Measurements from ENCODE around the gene SLC7A9.

The SLC7A9 gene

GRCh38 chr19:32828139-32828538 lies 41.4 kb downstream of the SLC7A9 start:
- Histone ChIP-seq H3K9ac (ENCODE audit: low read length in 2 of 2) (no peak overlapping the region), H3K36me3 (ENCODE audit: control insufficient read depth in 2 of 2, insufficient read depth in 2 of 2, low read length in 2 of 2) (peaks cover 0 to 2% of the 10 kb centered on the region in 2 donors), H3K4me3 (ENCODE audit: low read length in 2 of 2) (no peak overlapping the region), H3K27ac (ENCODE audit: low read length) (no peak overlapping the region), H3K9me3 (ENCODE audit: control insufficient read depth in 2 of 2, low read length in 2 of 2) (peaks cover 0 to 7% of the 10 kb centered on the region in 2 donors), H3K4me1 (ENCODE audit: control insufficient read depth, insufficient read depth, low read length) (no peaks in the 10 kb centered on the region), H3K27me3 (ENCODE audit: control insufficient read depth in 1 of 2, insufficient read depth in 2 of 2, low read length in 2 of 2) (peaks cover 4 to 6% of the 10 kb centered on the region in 2 donors)

GRCh38 chr19:32824916-32825608 lies 44.5 kb downstream of the SLC7A9 start:
- H3K27ac ChIP-seq (ENCODE audit: low read length), result no peak overlapping the region
- H3K9ac ChIP-seq (ENCODE audit: low read length in 2 of 2), result no peak overlapping the region

GRCh38 chr19:32824191-32824751 lies 45.3 kb downstream of the SLC7A9 start:
- peaks cover 8% of the 10 kb centered on the region in 2 donors for H3K27me3 ChIP-seq (ENCODE audit: control insufficient read depth in 1 of 2, insufficient read depth in 2 of 2, low read length in 2 of 2)
- H3K4me1 ChIP-seq (ENCODE audit: control insufficient read depth, insufficient read depth, low read length), result no peaks in the 10 kb centered on the region
- peaks cover 0 to 7% of the 10 kb centered on the region in 2 donors for H3K9me3 ChIP-seq (ENCODE audit: control insufficient read depth in 2 of 2, low read length in 2 of 2)
- peaks cover 0 to 2% of the 10 kb centered on the region in 2 donors for H3K36me3 ChIP-seq (ENCODE audit: control insufficient read depth in 2 of 2, insufficient read depth in 2 of 2, low read length in 2 of 2)
- H3K9ac ChIP-seq (ENCODE audit: low read length in 2 of 2), result no peak overlapping the region
- H3K4me3 ChIP-seq (ENCODE audit: low read length in 2 of 2), result no peak overlapping the region
- H3K27ac ChIP-seq (ENCODE audit: low read length), result no peak overlapping the region

More at GRCh38 chr19:32824916-32825608, 44.5 kb downstream of the SLC7A9 start:
- Histone ChIP-seq H3K36me3 (ENCODE audit: control insufficient read depth in 2 of 2, insufficient read depth in 2 of 2, low read length in 2 of 2) (peaks cover 0 to 2% of the 10 kb centered on the region in 2 donors), H3K9me3 (ENCODE audit: control insufficient read depth in 2 of 2, low read length in 2 of 2) (peaks cover 0 to 7% of the 10 kb centered on the region in 2 donors), H3K4me1 (ENCODE audit: control insufficient read depth, insufficient read depth, low read length) (no peaks in the 10 kb centered on the region), H3K27me3 (ENCODE audit: control insufficient read depth in 1 of 2, insufficient read depth in 2 of 2, low read length in 2 of 2) (peaks cover 8% of the 10 kb centered on the region in 2 donors), H3K4me3 (ENCODE audit: low read length in 2 of 2) (no peak overlapping the region)

- H3K9ac ChIP-seq (ENCODE audit: low read length in 2 of 2), result no peak overlapping the region
- peaks cover 0 to under 1% of the 10 kb centered on the region in 2 donors for H3K36me3 ChIP-seq (ENCODE audit: control insufficient read depth in 2 of 2, insufficient read depth in 2 of 2, low read length in 2 of 2)
- no peaks in the 10 kb centered on the region for H3K4me1 ChIP-seq (ENCODE audit: control insufficient read depth, insufficient read depth, low read length)
- H3K27ac ChIP-seq (ENCODE audit: low read length), result no peak overlapping the region
- peaks cover 8% of the 10 kb centered on the region in 2 donors for H3K27me3 ChIP-seq (ENCODE audit: control insufficient read depth in 1 of 2, insufficient read depth in 2 of 2, low read length in 2 of 2)
- peaks cover 0 to 7% of the 10 kb centered on the region in 2 donors for H3K9me3 ChIP-seq (ENCODE audit: control insufficient read depth in 2 of 2, low read length in 2 of 2)
- no peak overlapping the region for H3K4me3 ChIP-seq (ENCODE audit: low read length in 2 of 2)
Measured at GRCh38 chr19:32823747-32824102, 45.8 kb downstream of the SLC7A9 start.

DNA sequence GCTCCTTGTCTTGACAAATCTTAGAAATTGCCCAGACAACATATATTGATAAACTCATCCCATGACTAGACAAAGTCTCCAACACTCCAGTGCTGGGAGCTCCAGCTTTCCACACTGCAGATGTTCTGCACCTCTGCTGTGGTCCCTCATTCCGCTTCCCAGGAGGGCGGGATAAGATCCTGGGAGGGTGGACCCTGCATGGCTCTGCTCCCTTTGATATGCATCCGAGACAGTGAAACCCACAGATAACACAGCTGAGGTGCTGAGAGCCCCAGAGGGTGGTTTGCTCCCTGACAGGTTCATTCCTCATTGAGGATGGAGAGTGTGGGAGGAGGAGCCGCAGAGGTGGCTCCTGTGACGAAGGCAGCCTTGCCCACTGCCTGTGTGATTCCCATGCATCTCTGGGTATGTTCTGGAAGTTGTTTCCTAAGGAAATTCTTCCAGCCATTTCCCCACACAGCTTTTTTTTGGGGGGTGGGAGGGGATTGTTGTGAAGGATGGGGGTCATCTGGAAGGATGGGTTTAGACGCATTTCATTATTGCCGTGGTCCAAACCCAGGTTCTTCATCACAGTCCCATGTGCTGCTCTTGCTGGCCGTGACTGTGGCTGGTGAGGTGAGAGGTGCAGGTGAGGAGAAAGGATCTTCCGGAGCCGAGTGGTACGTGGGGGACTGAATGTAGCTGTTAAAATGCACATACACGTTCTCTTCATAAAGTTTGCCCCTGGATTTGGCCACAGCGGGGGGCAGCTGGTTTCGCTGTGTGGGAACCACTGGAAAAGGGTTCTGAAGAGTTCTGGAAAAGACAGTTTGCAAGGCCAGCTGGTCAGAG lies 46.4 kb downstream of the SLC7A9 start:
- Histone ChIP-seq H3K4me3 (ENCODE audit: low read length in 2 of 2) (no peak overlapping the region), H3K9me3 (ENCODE audit: control insufficient read depth in 2 of 2, low read length in 2 of 2) (peaks cover 0 to 7% of the 10 kb centered on the region in 2 donors), H3K27me3 (ENCODE audit: control insufficient read depth in 1 of 2, insufficient read depth in 2 of 2, low read length in 2 of 2) (peaks cover 8 to 10% of the 10 kb centered on the region in 2 donors), H3K9ac (ENCODE audit: low read length in 2 of 2) (no peak overlapping the region), H3K36me3 (ENCODE audit: control insufficient read depth in 2 of 2, insufficient read depth in 2 of 2, low read length in 2 of 2) (no peaks in the 10 kb centered on the region), H3K4me1 (ENCODE audit: control insufficient read depth, insufficient read depth, low read length) (no peaks in the 10 kb centered on the region), H3K27ac (ENCODE audit: low read length) (no peak overlapping the region)

- Histone ChIP-seq H3K27me3 (ENCODE audit: control insufficient read depth in 1 of 2, insufficient read depth in 2 of 2, low read length in 2 of 2) (peaks cover 8 to 10% of the 10 kb centered on the region in 2 donors), H3K27ac (ENCODE audit: low read length) (no peak overlapping the region), H3K36me3 (ENCODE audit: control insufficient read depth in 2 of 2, insufficient read depth in 2 of 2, low read length in 2 of 2) (no peaks in the 10 kb centered on the region), H3K4me3 (ENCODE audit: low read length in 2 of 2) (no peak overlapping the region), H3K9ac (ENCODE audit: low read length in 2 of 2) (no peak overlapping the region), H3K9me3 (ENCODE audit: control insufficient read depth in 2 of 2, low read length in 2 of 2) (peaks cover 0 to 7% of the 10 kb centered on the region in 2 donors), H3K4me1 (ENCODE audit: control insufficient read depth, insufficient read depth, low read length) (no peaks in the 10 kb centered on the region)
Measured at GRCh38 chr19:32819419-32820400, 49.9 kb downstream of the SLC7A9 start.

DNA sequence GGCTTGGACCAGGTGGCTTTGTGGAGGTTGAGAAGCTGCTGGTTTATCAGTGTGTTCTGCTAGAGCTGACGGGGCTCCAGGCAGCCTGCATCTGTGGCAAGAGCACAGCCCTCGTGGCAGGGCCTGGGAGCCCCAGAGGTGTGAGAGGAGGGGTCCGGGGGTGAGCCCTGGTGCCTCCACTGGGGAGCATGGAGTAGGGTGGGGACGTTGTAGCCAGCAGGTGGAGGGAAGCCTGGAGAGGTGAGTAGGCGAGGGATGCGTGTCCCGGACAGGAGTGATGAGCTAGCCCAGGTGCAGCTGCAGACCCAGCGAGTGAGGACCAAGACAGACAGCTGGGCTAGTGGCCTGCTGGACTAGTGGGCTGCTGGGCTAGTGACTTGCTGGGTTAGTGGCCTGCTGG lies 51.0 kb downstream of the SLC7A9 start:
- Histone ChIP-seq H3K4me1 (ENCODE audit: control insufficient read depth, insufficient read depth, low read length) (no peaks in the 10 kb centered on the region), H3K9ac (ENCODE audit: low read length in 2 of 2) (no peak overlapping the region), H3K27ac (ENCODE audit: low read length) (no peak overlapping the region)

DNA sequence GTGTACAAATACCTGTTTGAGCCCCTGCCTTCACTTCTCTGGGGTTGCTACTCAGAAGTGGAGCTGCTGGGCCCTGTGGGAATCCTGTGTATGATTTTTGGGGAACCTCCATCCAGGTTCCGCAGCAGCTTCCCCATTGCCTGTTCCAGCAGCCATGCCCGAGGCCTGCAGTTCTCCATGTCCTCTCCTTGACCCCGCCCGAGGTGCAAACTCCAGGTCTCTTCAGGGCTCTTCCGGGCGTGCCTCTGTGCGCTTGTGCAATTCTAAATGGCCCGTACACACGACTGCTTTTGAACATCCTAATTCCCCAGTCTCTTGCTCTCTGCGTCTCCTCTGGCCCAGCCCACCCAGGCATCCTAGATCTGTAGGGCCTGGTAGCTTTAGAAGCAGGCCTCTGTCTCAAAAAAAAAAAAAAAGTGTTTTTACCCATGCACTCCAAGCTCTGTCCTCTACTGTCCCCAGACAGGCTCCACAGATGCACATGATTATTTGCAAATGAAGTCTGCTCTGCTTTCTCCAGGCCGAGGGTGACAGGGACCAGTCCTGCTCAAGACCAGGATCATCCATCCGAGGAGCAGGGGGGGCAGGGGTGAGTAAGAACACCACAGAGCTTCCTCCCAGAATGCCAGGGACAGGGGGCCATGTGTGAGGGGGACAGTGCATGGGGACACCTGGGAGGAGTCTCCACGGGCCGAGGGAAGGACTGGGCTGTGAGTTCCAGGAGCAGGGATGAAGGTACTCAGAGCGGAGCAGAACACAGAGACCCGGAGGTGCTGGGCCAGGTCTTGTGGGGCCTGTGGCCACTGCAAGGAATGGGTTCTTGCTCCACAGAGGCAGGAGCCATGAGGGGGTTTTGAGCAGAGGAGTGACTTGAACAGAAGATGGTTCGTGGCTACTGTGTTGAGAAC lies 51.7 kb downstream of the SLC7A9 start:
- Histone ChIP-seq H3K4me1 (ENCODE audit: control insufficient read depth, insufficient read depth, low read length) (no peaks in the 10 kb centered on the region), H3K4me3 (ENCODE audit: low read length in 2 of 2) (no peak overlapping the region), H3K27ac (ENCODE audit: low read length) (no peak overlapping the region), H3K36me3 (ENCODE audit: control insufficient read depth in 2 of 2, insufficient read depth in 2 of 2, low read length in 2 of 2) (no peaks in the 10 kb centered on the region), H3K27me3 (ENCODE audit: control insufficient read depth in 1 of 2, insufficient read depth in 2 of 2, low read length in 2 of 2) (peaks cover 4 to 6% of the 10 kb centered on the region in 2 donors), H3K9me3 (ENCODE audit: control insufficient read depth in 2 of 2, low read length in 2 of 2) (no peaks in the 10 kb centered on the region), H3K9ac (ENCODE audit: low read length in 2 of 2) (no peak overlapping the region)

More for the DNA sequence above, 51.0 kb downstream of the SLC7A9 start:
- H3K9me3 ChIP-seq (ENCODE audit: control insufficient read depth in 2 of 2, low read length in 2 of 2), result no peaks in the 10 kb centered on the region
- peaks cover 6% of the 10 kb centered on the region in 2 donors for H3K27me3 ChIP-seq (ENCODE audit: control insufficient read depth in 1 of 2, insufficient read depth in 2 of 2, low read length in 2 of 2)
- no peaks in the 10 kb centered on the region for H3K36me3 ChIP-seq (ENCODE audit: control insufficient read depth in 2 of 2, insufficient read depth in 2 of 2, low read length in 2 of 2)
- no peak overlapping the region for H3K4me3 ChIP-seq (ENCODE audit: low read length in 2 of 2)

GRCh38 chr19:32816555-32817099 lies 52.9 kb downstream of the SLC7A9 start:
- H3K9ac ChIP-seq (ENCODE audit: low read length in 2 of 2), result no peak overlapping the region
- H3K4me3 ChIP-seq (ENCODE audit: low read length in 2 of 2), result no peak overlapping the region
- H3K27me3 ChIP-seq (ENCODE audit: control insufficient read depth in 1 of 2, insufficient read depth in 2 of 2, low read length in 2 of 2), result peaks cover 3 to 4% of the 10 kb centered on the region in 2 donors
- H3K4me1 ChIP-seq (ENCODE audit: control insufficient read depth, insufficient read depth, low read length), result no peaks in the 10 kb centered on the region
- H3K9me3 ChIP-seq (ENCODE audit: control insufficient read depth in 2 of 2, low read length in 2 of 2), result no peaks in the 10 kb centered on the region
- H3K27ac ChIP-seq (ENCODE audit: low read length), result no peak overlapping the region
- H3K36me3 ChIP-seq (ENCODE audit: control insufficient read depth in 2 of 2, insufficient read depth in 2 of 2, low read length in 2 of 2), result no peaks in the 10 kb centered on the region
